ENCODE data around the gene CGNL1.

The CGNL1 gene

DNA sequence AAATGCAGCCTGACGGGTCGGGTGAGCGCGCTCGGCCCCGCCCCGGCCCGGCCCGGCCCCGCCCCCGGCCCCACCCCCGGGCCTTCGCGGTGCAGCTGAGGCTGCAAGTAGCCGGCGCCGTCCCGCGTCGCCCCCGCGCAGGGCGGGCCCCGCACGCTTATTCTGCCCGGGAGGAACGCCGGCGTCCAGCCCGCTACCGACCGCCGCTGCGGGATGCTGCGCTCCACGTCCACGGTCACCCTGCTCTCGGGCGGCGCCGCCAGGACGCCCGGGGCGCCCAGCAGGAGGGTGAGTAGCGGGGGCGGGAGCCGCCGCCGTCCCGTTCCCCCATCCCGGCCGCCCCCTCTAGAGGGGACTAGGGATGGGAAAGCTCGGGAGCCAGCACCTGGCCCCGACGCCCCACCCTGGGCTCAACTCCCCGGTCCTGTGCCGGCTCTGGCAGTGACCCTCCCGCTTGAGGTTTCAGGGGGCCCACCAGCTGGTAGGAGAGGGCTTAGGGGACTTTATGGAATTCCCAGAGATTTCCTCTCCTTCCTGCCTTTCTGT is 215.6 kb downstream of the CGNL1 start, which contains the start of gene MYZAP:
MYZAP (plus strand) TSS at position 83 of the 546 bp plus-strand sequence; CDS start at position 214, 131 bp downstream.
- TF ChIP-seq, protein P1, sequence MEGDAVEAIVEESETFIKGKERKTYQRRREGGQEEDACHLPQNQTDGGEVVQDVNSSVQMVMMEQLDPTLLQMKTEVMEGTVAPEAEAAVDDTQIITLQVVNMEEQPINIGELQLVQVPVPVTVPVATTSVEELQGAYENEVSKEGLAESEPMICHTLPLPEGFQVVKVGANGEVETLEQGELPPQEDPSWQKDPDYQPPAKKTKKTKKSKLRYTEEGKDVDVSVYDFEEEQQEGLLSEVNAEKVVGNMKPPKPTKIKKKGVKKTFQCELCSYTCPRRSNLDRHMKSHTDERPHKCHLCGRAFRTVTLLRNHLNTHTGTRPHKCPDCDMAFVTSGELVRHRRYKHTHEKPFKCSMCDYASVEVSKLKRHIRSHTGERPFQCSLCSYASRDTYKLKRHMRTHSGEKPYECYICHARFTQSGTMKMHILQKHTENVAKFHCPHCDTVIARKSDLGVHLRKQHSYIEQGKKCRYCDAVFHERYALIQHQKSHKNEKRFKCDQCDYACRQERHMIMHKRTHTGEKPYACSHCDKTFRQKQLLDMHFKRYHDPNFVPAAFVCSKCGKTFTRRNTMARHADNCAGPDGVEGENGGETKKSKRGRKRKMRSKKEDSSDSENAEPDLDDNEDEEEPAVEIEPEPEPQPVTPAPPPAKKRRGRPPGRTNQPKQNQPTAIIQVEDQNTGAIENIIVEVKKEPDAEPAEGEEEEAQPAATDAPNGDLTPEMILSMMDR (IDR thresholded peaks at IDR 0.05; ENCODE audit: extremely low read depth, missing control alignments) = no peak
- DNase-seq (ENCODE audit: low spot score) = peak; percentile 66

DNA sequence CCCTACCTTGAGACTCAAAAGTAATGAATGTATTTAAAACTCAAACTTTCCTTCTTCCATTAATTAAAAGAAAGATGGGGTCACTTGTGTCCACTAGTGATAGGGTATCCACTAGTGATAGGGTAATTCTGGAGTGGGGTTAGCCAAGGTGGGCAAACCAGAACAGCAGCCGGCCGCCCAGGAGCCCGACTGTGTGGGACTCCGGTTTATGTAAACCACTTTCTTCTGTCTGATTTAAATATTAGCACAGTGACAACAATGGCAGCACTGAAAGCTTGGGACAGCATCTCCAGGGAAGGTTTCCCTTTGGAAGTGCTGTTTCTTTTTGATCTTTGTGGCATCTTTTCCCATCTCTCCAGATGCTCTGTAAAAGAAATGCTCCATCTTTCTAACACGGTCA is 216.1 kb downstream of the CGNL1 start:
- no peak for DNase-seq (ENCODE audit: low spot score)
- TF ChIP-seq, protein P1 (IDR thresholded peaks at IDR 0.05; ENCODE audit: extremely low read depth, missing control alignments) = no peak

DNA sequence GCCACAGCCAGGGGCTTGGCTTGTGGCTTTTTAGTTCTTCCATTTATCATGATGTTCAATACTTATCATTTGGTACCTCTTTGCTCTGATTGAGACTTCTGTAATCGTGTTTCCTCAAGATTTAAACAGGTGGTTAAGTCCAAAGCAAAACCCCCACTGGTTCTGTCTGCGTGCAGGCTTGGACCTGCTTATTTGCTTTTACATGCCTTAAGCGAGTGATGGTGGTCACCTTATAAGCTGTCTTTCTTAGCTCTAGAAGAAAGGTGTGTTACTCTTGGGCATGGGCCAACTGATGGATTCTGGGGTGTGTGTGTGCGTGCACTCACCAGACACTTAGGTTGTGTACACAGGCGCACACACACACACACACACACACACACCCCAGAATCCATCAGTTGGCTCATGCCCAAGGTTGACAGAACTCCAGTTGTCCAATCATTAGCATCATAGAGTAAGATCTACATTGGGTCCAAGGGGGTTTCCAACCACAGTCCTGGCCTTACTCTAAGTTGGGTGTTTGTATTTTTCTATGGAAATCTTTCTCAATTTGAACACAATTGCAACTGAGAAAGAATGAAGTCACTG is 216.6 kb downstream of the CGNL1 start:
- no peak for DNase-seq (ENCODE audit: low spot score)
- TF ChIP-seq, protein P1 (IDR thresholded peaks at IDR 0.05; ENCODE audit: extremely low read depth, missing control alignments) = no peak

DNA sequence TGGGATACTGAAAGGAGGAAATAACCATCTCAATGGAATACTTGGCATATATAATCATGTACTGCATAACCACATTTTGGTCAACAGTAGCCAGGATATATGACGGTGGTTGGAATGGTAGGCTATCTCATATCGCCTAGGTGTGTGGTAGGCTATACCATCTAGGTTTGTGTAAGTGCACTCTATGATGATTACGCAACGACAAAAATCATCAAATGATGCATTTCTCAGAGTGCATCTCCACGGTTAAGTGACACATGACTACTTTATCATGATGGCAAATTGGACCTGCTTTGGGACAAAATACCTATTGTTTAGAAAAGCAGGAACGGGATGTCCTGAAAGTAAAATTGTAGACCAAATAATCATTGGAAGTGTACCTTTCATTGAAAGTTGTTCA is 218.2 kb downstream of the CGNL1 start:
- no peak for DNase-seq (ENCODE audit: low spot score)
- TF ChIP-seq, protein P1 (IDR thresholded peaks at IDR 0.05; ENCODE audit: extremely low read depth, missing control alignments) = no peak

DNA sequence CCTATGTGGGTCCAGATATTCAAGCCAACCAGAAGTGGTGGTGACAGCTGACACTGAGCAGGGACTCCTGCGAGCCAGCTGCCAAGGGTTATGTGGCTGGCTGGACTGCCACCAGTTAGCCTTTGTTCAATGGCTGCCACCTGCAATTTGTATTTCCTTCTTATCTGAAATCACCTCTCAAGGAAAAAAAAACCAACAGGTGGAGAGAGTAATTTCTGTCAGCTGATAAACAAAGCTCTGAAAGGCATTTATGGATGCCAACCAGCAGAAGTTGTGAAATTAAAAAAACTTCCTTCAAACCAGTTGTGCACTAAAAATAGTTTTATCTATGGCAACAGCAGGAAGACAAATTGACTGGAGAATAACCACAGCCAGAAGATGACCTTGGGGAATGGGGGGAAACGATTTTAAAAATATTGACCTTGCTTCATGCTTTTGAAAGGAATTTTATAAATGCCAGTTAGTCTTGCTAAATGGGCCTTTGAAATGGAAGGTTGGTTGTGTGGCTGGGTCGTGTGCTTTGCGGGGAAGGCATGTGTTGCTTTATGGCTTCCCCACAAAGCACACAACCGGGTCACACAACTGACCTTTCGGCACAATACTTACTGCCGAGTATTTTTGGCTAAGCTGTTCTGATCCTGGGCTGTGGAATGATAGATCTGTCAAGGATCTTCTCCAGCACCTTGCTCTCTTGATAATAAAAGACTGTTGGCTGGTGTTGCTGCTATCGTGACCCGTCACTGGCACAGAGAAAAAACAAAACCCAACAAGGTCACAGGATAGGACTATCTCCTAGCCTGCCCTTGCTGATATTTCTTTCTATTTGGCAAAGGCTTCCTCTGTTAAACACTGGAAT is 218.9 kb downstream of the CGNL1 start:
- TF ChIP-seq, protein P1 (IDR thresholded peaks at IDR 0.05; ENCODE audit: extremely low read depth, missing control alignments) = no peak
- DNase-seq (ENCODE audit: low spot score) = no peak

DNA sequence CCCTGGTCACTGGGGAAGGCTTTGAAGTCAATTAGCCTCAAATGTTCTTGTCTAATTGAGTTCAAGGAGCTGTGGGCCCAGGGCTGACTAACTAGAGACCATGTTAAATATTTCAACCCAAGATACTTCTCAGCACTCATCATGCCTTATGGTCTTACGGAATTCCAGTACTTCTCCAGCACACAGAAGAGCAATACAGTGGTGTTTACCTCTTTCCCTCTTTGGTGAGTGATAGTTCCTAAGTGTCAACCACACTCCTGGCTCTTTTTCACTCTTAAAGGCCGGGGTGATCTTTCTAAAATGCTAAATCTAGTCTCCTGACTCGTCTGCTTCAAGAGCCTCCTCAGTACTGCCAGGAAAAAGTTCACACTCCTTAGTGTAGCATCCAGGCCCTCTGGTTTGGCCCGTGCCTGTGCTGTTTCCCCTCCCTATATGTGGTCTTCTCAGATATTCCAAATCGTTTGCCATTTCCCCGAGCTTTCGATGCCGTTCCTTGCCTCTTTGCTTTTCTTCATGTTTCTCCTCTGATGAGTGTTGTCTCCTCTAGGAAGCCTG is 220.1 kb downstream of the CGNL1 start:
- no peak for DNase-seq (ENCODE audit: low spot score)
- TF ChIP-seq, protein P1 (IDR thresholded peaks at IDR 0.05; ENCODE audit: extremely low read depth, missing control alignments) = no peak

DNA sequence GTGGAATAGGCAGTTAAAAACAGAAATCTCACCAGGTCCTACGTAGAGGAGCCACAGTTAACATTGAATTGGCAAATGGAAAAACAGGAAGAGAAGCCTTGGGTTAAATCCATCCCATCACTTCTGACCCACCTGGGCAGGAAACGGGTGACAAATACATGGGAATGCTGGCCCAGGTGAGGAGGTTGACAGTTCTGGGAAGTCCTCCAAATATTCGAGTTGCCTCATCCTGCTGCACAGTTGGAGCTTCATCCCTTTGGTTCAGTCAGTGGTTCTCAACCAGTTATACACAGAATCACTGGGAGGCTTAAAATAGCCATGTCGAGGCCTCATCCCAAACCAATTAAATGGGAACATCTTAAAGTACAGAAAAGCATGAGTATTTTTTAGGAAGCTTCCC is 220.7 kb downstream of the CGNL1 start:
- TF ChIP-seq, protein P1 (IDR thresholded peaks at IDR 0.05; ENCODE audit: extremely low read depth, missing control alignments) = no peak
- DNase-seq (ENCODE audit: low spot score) = no peak
